ENCODE data around the gene B2M.

GRCh38 chr15:44728576-44729407, 17.5 kb downstream of the B2M start:
- TF ChIP-seq CTCF (IDR thresholded peaks at IDR 0.05; ENCODE audit: low read depth, low read length, poor library complexity, severe bottlenecking) (no peak), EZH2phosphoT487 (IDR thresholded peaks at IDR 0.05; ENCODE audit: borderline replicate concordance, low read length) (no peak)

Measured in DOHH2 (cell line).